Neural cell (in vitro differentiated cells): Measurements from ENCODE around the gene LCN2. TPM values are rescaled to one million over a fixed set of nuclear protein-coding genes. Genes with fewer than 3 reads are reported as not detected.
"Not testable (repeated sequence)": the region's sequence is repeated elsewhere in the genome, so short reads cannot be mapped to it uniquely, and the experiment has no call there.

Source experiments
- H2AFZ ChIP-seq: fragments of 200-600, 300-800 bp; sonication (generic), shearing (Covaris generic); 2 replicates; pipeline ENCODE4 v1.6.0; 2014; ENCODE audit warnings: low read depth, mild to moderate bottlenecking, antibody characterized with exemption, low read length, moderate library complexity
- H3F3A ChIP-seq: fragments of 200-600 bp; shearing (Covaris generic); 2 replicates; pipeline ENCODE4 v1.6.1; 2016; ENCODE audit warnings: mild to moderate bottlenecking, moderate library complexity, mixed read lengths, antibody characterized with exemption, low read length; ENCODE audit not compliant: insufficient read depth, poor library complexity, severe bottlenecking
- H3K27ac ChIP-seq: fragments of 200-600, 300-800 bp; sonication (generic), shearing (Covaris generic); 2 replicates; pipeline ENCODE4 v1.5.1; 2014; ENCODE audit warnings: mild to moderate bottlenecking, low read length, moderate library complexity
- H3K27me3 ChIP-seq: fragments of 300-800, 200-600 bp; sonication (generic), shearing (Covaris generic); 2 replicates; pipeline ENCODE4 v1.6.0; 2014; ENCODE audit warnings: mild to moderate bottlenecking, low read depth, low read length, moderate library complexity; ENCODE audit not compliant: insufficient read depth
- H3K36me3 ChIP-seq: fragments of 300-800, 200-600 bp; sonication (generic), shearing (Covaris generic); 2 replicates; pipeline ENCODE4 v1.5.1; 2014; ENCODE audit warnings: mild to moderate bottlenecking, antibody characterized with exemption, low read length, moderate library complexity; ENCODE audit not compliant: insufficient read depth
- H3K4me2 ChIP-seq: fragments of 300-800, 200-600 bp; sonication (generic), shearing (Covaris generic); 2 replicates; pipeline ENCODE4 v1.6.0; 2014; ENCODE audit warnings: mild to moderate bottlenecking, low read length
- H3K4me3 ChIP-seq: fragments of 300-800, 200-600 bp; sonication (generic), shearing (Covaris generic); 2 replicates; pipeline ENCODE4 v1.5.1; 2014; ENCODE audit warnings: mild to moderate bottlenecking, low read length, moderate library complexity
- H3K79me2 ChIP-seq: fragments of 200-600 bp; shearing (Covaris generic); replicated peaks from 2 replicates; pipeline ENCODE4 v1.6.0; 2014; ENCODE audit warnings: mild to moderate bottlenecking, low read length, moderate library complexity; ENCODE audit not compliant: insufficient read depth
- H3K9ac ChIP-seq: fragments of 300-800, 200-600 bp; sonication (generic), shearing (Covaris generic); 2 replicates; pipeline ENCODE4 v1.6.1; 2016; ENCODE audit warnings: mild to moderate bottlenecking, low read length, mixed read lengths
- H3K9me2 ChIP-seq: fragments of 200-600 bp; shearing (Covaris generic); 2 replicates; pipeline ENCODE4 v1.6.1; 2016; ENCODE audit warnings: mild to moderate bottlenecking, low read length, mixed read lengths; ENCODE audit not compliant: insufficient read depth
- H3K9me3 ChIP-seq: fragments of 200-600, 300-800 bp; sonication (generic), shearing (Covaris generic); 2 replicates; pipeline ENCODE4 v1.6.1; 2016; ENCODE audit warnings: mild to moderate bottlenecking, mixed run types, low read length, moderate library complexity, mixed read lengths
- H4K20me1 ChIP-seq: fragments of 200-600 bp; shearing (Covaris generic); 2 replicates; pipeline ENCODE4 v1.6.1; 2016; ENCODE audit warnings: mild to moderate bottlenecking, mixed run types; ENCODE audit not compliant: insufficient read depth
- CTCF ChIP-seq: fragments of 450-650 bp; IDR thresholded peaks from 2 replicates; pipeline ENCODE4 v1.5.1; 2014; ENCODE audit warnings: antibody characterized with exemption, mild to moderate bottlenecking, moderate library complexity; ENCODE audit not compliant: poor library complexity, severe bottlenecking
- polyA plus RNA-seq: library from polyadenylated mRNA; depleted of rRNA; stranded (reverse); fragments of >200 nt; gene quantifications from 2 replicates; pipeline ENCODE4 v1.2.3, GENCODE V29; 2014

The LCN2 gene
- polyA plus RNA-seq, 1 donor from 2014 or later = not detected

GRCh38 chr9:128129976-128130590 is 19.2 kb upstream of the LCN2 start:
- H3K36me3 ChIP-seq, H3K27ac ChIP-seq, H4K20me1 ChIP-seq, H3K9me3 ChIP-seq, H3K9me2 ChIP-seq, H3K27me3 ChIP-seq, H3K4me3 ChIP-seq, H3F3A ChIP-seq, H3K4me2 ChIP-seq, H3K9ac ChIP-seq, H2AFZ ChIP-seq: not testable (repeated sequence)
- H3K79me2 ChIP-seq = peaks cover 11% of the 10 kb centered on the region
- peak; percentile 48 for TF ChIP-seq CTCF

- not testable (repeated sequence) for H3K9me2 ChIP-seq, H3F3A ChIP-seq, H3K4me2 ChIP-seq, H3K9ac ChIP-seq, H3K9me3 ChIP-seq, H3K4me3 ChIP-seq, H4K20me1 ChIP-seq, H3K27me3 ChIP-seq, H3K36me3 ChIP-seq, H2AFZ ChIP-seq, H3K27ac ChIP-seq
- H3K79me2 ChIP-seq = peaks cover 11% of the 10 kb centered on the region
These were observed 18.6 kb upstream of the LCN2 start for GRCh38 chr9:128130651-128131050.

- H3K4me2 ChIP-seq = not testable (repeated sequence)
These were observed 17.9 kb upstream of the LCN2 start for GRCh38 chr9:128131346-128131745.

DNA sequence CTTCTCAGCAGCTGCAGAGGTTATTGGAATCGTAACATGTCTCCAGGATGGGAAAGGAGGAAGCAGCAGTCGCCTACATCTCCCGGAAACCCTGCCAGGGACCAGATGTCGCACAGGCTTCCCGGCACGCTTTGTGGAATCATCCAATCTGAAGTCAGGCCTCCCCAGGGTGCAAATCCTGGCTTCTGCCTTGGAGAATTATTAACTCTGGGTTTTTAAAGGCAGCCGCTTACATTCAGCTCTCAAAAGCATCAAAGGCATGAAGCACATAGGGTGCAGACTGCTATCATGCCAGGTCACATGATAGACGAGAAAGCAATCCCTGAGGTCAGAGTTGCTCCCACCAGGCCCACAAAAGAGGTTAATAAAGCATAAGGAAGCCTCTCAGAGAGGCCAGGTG is 17.1 kb upstream of the LCN2 start:
- not testable (repeated sequence) for H3K79me2 ChIP-seq, H3K4me2 ChIP-seq, H3K36me3 ChIP-seq, H3K9me3 ChIP-seq, H3F3A ChIP-seq, H3K9me2 ChIP-seq, H3K27ac ChIP-seq, H2AFZ ChIP-seq, H3K27me3 ChIP-seq, H4K20me1 ChIP-seq, H3K9ac ChIP-seq, H3K4me3 ChIP-seq

More at GRCh38 chr9:128131346-128131745, 17.9 kb upstream of the LCN2 start:
- H3K79me2 ChIP-seq, H3F3A ChIP-seq, H3K4me3 ChIP-seq, H3K27ac ChIP-seq, H3K36me3 ChIP-seq, H2AFZ ChIP-seq, H3K9ac ChIP-seq, H3K9me2 ChIP-seq, H4K20me1 ChIP-seq, H3K27me3 ChIP-seq, H3K9me3 ChIP-seq: not testable (repeated sequence)

DNA sequence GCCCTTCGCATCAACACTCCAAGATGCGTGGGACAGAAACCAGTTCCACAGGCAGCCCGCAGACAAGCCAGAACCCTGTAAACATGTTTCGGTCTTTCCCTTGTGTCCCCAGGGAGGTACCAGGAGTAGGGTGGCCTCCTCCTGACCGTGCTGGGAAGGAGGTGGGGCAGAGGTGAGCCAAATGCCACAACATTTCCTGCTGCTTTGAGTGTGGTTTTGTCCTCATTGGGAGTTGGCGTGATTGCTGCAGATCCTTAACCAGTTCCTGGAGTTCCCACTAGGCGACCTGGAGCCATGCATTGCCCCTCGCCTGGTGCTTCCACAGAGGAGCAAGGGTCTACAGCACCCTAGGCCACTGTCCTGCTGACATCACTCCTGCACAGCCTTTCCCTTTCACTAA is 13.7 kb upstream of the LCN2 start:
- H3F3A ChIP-seq, H3K4me3 ChIP-seq, H3K27ac ChIP-seq, H3K27me3 ChIP-seq, H2AFZ ChIP-seq, H3K79me2 ChIP-seq, H3K4me2 ChIP-seq, H3K9ac ChIP-seq, H4K20me1 ChIP-seq, H3K36me3 ChIP-seq, H3K9me2 ChIP-seq, H3K9me3 ChIP-seq: not testable (repeated sequence)
